Dedifferentiated amniotic fluid mesenchymal stem cell (primary cell): Measurements from ENCODE around the gene UBE4B.
"Not testable (repeated sequence)": the region's sequence is repeated elsewhere in the genome, so short reads cannot be mapped to it uniquely, and the experiment has no call there.

Source experiments
- DNase-seq: peaks from one replicate; pipeline ENCODE4 v3.0.0-alpha.2; 2016; ENCODE audit errors: extremely low spot score

UBE4B gene

GRCh38 chr1:10177876-10178275, 145.1 kb downstream of the UBE4B start:
- DNase-seq, result no peak

GRCh38 chr1:10178597-10179405, 146.0 kb downstream of the UBE4B start:
- DNase-seq, result no peak

GRCh38 chr1:10179406-10180091, 146.8 kb downstream of the UBE4B start:
- no peak for DNase-seq

- no peak for DNase-seq
Measured at GRCh38 chr1:10181154-10181553, 148.4 kb downstream of the UBE4B start.

- no peak for DNase-seq
Measured at GRCh38 chr1:10185759-10186158, 153.0 kb downstream of the UBE4B start.

GRCh38 chr1:10186331-10187025, 153.7 kb downstream of the UBE4B start:
- no peak for DNase-seq

- no peak for DNase-seq
Measured at GRCh38 chr1:10187026-10187334, 154.2 kb downstream of the UBE4B start.

GRCh38 chr1:10188133-10188650, 155.4 kb downstream of the UBE4B start:
- DNase-seq, result no peak

- DNase-seq, result no peak
Measured at GRCh38 chr1:10189659-10190058, 156.9 kb downstream of the UBE4B start.

- DNase-seq, result no peak
Measured at GRCh38 chr1:10192263-10192662, 159.5 kb downstream of the UBE4B start.

- no peak for DNase-seq
Measured at GRCh38 chr1:10193288-10193687, 160.5 kb downstream of the UBE4B start.

- no peak for DNase-seq
Measured at GRCh38 chr1:10195570-10195969, 162.8 kb downstream of the UBE4B start.

- no peak for DNase-seq
Measured at GRCh38 chr1:10196976-10197375, 164.2 kb downstream of the UBE4B start.

- no peak for DNase-seq
Measured at GRCh38 chr1:10200620-10201019, 167.9 kb downstream of the UBE4B start.

GRCh38 chr1:10204003-10204642, 171.4 kb downstream of the UBE4B start:
- no peak for DNase-seq

- DNase-seq, result not testable (repeated sequence)
Measured at GRCh38 chr1:10205206-10205605, 172.4 kb downstream of the UBE4B start.

GRCh38 chr1:10207810-10208209, 175.1 kb downstream of the UBE4B start:
- DNase-seq, result no peak

- no peak for DNase-seq
Measured at GRCh38 chr1:10208537-10208936, 175.8 kb downstream of the UBE4B start.

GRCh38 chr1:10209590-10209904, 176.8 kb downstream of the UBE4B start:
- no peak for DNase-seq

- DNase-seq, result peak; percentile 95
Measured at GRCh38 chr1:10209905-10210810, 177.4 kb downstream of the UBE4B start, which contains the start of gene KIF1B. TSS of gene KIF1B (plus strand) at chr1:10210570. CDS start at chr1:10232329, 21,759 bp downstream.
